Mesangial cell (primary cell): Measurements from ENCODE around the gene PLAU. TPM values are rescaled to one million over a fixed set of nuclear protein-coding genes. Genes with fewer than 3 reads are reported as not detected.

ENCODE experiments used
- total RNA-seq: library from RNA; depleted of rRNA; stranded (reverse); fragments of >200 nt; gene quantifications from 2 replicates; pipeline ENCODE4 v1.2.3, GENCODE V29; 2015

The PLAU gene
- total RNA-seq, result 122 and 154 TPM in 2 replicates

DNA sequence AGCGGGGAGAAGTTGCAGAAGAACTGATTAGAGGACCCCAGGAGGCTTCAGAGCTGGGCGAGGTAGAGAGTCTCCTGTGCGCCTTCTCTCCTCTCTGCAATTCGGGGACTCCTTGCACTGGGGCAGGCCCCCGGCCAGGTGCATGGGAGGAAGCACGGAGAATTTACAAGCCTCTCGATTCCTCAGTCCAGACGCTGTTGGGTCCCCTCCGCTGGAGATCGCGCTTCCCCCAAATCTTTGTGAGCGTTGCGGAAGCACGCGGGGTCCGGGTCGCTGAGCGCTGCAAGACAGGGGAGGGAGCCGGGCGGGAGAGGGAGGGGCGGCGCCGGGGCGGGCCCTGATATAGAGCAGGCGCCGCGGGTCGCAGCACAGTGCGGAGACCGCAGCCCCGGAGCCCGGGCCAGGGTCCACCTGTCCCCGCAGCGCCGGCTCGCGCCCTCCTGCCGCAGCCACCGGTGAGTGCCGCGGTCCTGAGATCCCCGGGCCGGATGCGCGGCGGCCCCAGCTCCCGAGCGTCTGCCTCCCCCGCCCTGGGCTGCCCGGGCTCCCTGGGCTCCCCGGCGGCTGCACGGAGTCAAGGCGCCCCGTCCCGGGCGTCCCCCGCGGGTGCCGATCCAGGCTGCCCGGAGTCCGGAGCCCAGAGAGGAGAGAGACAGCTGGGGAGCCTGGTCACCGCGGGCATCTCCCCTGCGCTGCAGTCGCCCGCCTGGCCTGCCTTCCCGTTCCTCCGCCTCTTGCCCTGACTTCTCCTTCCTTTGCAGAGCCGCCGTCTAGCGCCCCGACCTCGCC, at the start of gene PLAU:
Gene PLAU, plus strand, starts transcription at position 369 of the 789 bp plus-strand sequence. CDS start 424 bp downstream, outside the sequence.

DNA sequence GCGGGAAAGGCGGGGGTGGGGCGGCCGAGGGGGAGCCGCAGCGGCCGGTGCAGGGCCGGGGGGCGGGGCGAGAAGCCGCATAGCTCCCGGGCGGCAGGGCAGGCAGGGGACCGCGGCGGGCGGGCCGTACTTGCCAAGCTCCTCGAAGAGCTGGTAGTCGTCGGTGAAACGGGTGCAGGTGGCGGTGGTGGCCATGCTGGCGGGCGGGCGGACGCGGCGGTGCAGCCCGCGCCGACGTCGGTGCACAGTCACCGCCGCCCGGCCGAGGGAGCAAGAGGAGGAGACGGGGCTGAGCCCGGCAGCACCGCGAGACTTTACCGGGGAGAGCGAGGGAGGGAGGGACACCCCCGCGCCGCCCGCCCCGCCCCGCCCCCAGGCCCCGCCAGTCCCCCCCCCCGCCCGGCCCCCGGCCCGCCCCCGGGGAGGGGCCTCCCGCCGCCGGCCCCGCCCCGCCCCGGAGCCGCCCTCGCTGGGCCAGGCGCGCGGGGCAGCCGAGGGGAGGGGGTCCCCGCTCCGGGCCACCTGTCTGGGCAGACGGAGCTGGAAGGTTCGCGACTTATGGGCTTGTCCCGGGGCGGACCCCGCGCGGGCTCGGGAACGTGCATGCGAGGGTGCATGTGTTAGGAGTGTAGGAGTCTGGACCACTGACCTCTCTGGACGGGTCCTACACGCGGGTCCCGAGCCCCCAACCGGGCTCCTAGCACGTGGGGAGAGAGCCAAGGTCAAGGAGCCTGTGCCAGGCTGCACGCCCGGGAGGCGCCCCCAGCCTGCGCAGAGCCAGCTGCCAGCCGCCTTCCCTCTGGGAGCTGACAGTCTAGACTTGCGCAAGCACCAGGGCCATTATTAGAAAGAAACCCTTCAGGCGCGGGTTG, 36.4 kb upstream of the PLAU start, which contains the start of gene CAMK2G:
Gene CAMK2G, minus strand, starts transcription at position 289 of the 872 bp plus-strand sequence. Its CDS starts 94 bp downstream, at position 195.

Other genes starting within 250 kb of the PLAU start
- 0.65 and 2.4 TPM in 2 replicates for gene AGAP5, start 213.0 kb upstream of the PLAU start, total RNA-seq
- gene SEC24C, start 166.8 kb upstream of the PLAU start, total RNA-seq, result 67.2 and 85.7 TPM in 2 replicates
- gene CHCHD1, start 129.1 kb upstream of the PLAU start, total RNA-seq, result 20.5 and 36.7 TPM in 2 replicates
- gene ZSWIM8, start 125.5 kb upstream of the PLAU start, total RNA-seq, result 42.9 and 83.2 TPM in 2 replicates
- 9.3 and 19.5 TPM in 2 replicates for gene NDST2, start 99.5 kb upstream of the PLAU start, total RNA-seq
- gene CAMK2G, start 36.6 kb upstream of the PLAU start, total RNA-seq, result 18.5 and 19.9 TPM in 2 replicates
- 181 and 253 TPM in 2 replicates for gene VCL, start 87.0 kb downstream of the PLAU start, total RNA-seq
- gene AP3M1, start 239.7 kb downstream of the PLAU start, total RNA-seq, result 20.5 and 27.7 TPM in 2 replicates
- 18.0 and 31.9 TPM in 2 replicates for gene ADK, start 240.1 kb downstream of the PLAU start, total RNA-seq